ENCODE measurements around the gene TM4SF1. TPM values are rescaled to one million over a fixed set of nuclear protein-coding genes. Genes with fewer than 3 reads are reported as not detected.
A peak's percentile ranks its signal among the peaks of the same experiment; 100 is the strongest.

Gene TM4SF1
- polyA plus RNA-seq, 1 of the 3 experiments (the other 2 are of a cell fraction): 209 TPM

DNA sequence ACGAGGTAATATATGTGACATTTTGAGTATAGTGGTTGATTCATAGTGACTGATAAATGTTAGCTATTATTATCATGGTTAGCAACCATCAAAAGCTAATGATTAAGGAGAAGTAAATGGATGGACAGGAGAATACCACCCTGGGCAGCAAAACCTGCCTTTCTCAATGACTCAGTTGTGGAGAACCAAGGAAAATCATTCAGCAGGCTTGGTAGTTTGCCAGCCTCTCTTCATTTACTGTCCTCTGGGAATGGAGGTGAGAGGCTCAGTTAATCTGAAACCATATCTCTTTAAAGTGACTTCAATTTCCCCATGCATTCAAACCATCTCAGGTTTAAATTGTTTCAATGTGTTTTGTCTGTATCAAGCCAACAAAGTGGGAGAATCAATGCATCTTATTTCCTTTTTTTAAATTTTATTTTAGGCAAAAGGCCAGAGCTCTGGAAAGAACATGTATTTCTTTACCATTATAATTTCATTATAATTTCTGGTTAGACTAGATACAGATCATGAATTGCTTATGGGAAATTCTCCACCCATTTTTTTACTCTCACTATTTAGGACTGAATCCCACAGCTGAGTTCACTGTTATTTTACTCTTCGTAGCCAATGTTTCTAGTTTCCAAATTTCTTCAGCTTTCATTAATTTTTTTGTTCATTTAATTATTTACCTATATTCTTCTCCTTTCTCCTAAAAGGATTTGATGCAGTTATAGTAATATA is 46.7 kb downstream of the TM4SF1 start (continued):
- TF ChIP-seq POLR2AphosphoS5 (IDR thresholded peaks at IDR 0.05; ENCODE audit: low read depth, low read length): no peak
- TF ChIP-seq RAD21 (IDR thresholded peaks at IDR 0.05; ENCODE audit: low read length): no peak
- TF ChIP-seq RFX5 (IDR thresholded peaks at IDR 0.05; ENCODE audit: low read length): no peak
- TF ChIP-seq TCF12 (IDR thresholded peaks at IDR 0.05): peak; percentile 60; the same call in 1 of the 2 replicates
- TF ChIP-seq USF1 (IDR thresholded peaks at IDR 0.05; ENCODE audit: borderline replicate concordance, low read depth): no peak
- TF ChIP-seq NFIC (IDR thresholded peaks at IDR 0.05; ENCODE audit: borderline replicate concordance): peak; percentile 45; the same call in 1 of the 2 replicates
- TF ChIP-seq FOXJ3 (CRISPR knock-in tag; IDR thresholded peaks at IDR 0.05): no peak
- TF ChIP-seq, protein P1, sequence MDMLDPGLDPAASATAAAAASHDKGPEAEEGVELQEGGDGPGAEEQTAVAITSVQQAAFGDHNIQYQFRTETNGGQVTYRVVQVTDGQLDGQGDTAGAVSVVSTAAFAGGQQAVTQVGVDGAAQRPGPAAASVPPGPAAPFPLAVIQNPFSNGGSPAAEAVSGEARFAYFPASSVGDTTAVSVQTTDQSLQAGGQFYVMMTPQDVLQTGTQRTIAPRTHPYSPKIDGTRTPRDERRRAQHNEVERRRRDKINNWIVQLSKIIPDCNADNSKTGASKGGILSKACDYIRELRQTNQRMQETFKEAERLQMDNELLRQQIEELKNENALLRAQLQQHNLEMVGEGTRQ (IDR thresholded peaks at IDR 0.05; ENCODE audit: borderline replicate concordance, low read depth, low read length): no peak
- TF ChIP-seq RXRA (IDR thresholded peaks at IDR 0.05; ENCODE audit: borderline replicate concordance, low read depth): no peak
- no peak for TF ChIP-seq MEF2A (IDR thresholded peaks at IDR 0.05; ENCODE audit: borderline replicate concordance, low read depth)
- no peak for TF ChIP-seq GATA2 (CRISPR knock-in tag; IDR thresholded peaks at IDR 0.05)
- TF ChIP-seq ELF1 (IDR thresholded peaks at IDR 0.05): no peak
- TF ChIP-seq, protein P2, sequence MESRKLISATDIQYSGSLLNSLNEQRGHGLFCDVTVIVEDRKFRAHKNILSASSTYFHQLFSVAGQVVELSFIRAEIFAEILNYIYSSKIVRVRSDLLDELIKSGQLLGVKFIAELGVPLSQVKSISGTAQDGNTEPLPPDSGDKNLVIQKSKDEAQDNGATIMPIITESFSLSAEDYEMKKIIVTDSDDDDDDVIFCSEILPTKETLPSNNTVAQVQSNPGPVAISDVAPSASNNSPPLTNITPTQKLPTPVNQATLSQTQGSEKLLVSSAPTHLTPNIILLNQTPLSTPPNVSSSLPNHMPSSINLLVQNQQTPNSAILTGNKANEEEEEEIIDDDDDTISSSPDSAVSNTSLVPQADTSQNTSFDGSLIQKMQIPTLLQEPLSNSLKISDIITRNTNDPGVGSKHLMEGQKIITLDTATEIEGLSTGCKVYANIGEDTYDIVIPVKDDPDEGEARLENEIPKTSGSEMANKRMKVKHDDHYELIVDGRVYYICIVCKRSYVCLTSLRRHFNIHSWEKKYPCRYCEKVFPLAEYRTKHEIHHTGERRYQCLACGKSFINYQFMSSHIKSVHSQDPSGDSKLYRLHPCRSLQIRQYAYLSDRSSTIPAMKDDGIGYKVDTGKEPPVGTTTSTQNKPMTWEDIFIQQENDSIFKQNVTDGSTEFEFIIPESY (IDR thresholded peaks at IDR 0.05; ENCODE audit: borderline replicate concordance, low read depth): no peak
- peak; percentile 11; the same call in 1 of the 2 replicates for TF ChIP-seq FOSL2 (IDR thresholded peaks at IDR 0.05; ENCODE audit: borderline replicate concordance, low read depth)
- no peak for TF ChIP-seq SMC3 (IDR thresholded peaks at IDR 0.05; ENCODE audit: low read depth, low read length)
- TF ChIP-seq EZH2phosphoT487 (IDR thresholded peaks at IDR 0.05; ENCODE audit: borderline replicate concordance, low read depth): no peak
- TF ChIP-seq, protein P3, sequence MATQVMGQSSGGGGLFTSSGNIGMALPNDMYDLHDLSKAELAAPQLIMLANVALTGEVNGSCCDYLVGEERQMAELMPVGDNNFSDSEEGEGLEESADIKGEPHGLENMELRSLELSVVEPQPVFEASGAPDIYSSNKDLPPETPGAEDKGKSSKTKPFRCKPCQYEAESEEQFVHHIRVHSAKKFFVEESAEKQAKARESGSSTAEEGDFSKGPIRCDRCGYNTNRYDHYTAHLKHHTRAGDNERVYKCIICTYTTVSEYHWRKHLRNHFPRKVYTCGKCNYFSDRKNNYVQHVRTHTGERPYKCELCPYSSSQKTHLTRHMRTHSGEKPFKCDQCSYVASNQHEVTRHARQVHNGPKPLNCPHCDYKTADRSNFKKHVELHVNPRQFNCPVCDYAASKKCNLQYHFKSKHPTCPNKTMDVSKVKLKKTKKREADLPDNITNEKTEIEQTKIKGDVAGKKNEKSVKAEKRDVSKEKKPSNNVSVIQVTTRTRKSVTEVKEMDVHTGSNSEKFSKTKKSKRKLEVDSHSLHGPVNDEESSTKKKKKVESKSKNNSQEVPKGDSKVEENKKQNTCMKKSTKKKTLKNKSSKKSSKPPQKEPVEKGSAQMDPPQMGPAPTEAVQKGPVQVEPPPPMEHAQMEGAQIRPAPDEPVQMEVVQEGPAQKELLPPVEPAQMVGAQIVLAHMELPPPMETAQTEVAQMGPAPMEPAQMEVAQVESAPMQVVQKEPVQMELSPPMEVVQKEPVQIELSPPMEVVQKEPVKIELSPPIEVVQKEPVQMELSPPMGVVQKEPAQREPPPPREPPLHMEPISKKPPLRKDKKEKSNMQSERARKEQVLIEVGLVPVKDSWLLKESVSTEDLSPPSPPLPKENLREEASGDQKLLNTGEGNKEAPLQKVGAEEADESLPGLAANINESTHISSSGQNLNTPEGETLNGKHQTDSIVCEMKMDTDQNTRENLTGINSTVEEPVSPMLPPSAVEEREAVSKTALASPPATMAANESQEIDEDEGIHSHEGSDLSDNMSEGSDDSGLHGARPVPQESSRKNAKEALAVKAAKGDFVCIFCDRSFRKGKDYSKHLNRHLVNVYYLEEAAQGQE (IDR thresholded peaks at IDR 0.05; ENCODE audit: low read depth, low read length): no peak
- TF ChIP-seq JUND (IDR thresholded peaks at IDR 0.05): peak; percentile 19; the same call in 1 of the 2 replicates
- TF ChIP-seq, protein P4, sequence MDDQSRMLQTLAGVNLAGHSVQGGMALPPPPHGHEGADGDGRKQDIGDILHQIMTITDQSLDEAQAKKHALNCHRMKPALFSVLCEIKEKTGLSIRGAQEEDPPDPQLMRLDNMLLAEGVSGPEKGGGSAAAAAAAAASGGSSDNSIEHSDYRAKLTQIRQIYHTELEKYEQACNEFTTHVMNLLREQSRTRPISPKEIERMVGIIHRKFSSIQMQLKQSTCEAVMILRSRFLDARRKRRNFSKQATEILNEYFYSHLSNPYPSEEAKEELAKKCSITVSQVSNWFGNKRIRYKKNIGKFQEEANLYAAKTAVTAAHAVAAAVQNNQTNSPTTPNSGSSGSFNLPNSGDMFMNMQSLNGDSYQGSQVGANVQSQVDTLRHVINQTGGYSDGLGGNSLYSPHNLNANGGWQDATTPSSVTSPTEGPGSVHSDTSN (IDR thresholded peaks at IDR 0.05): peak; percentile 37; the same call in 1 of the 2 replicates
- TF ChIP-seq EP300 (IDR thresholded peaks at IDR 0.05; ENCODE audit: borderline replicate concordance in 1 of 2, low read depth in 1 of 2, low read length in 1 of 2): no peak
- TF ChIP-seq FOXM1 (IDR thresholded peaks at IDR 0.05; ENCODE audit: low read depth): 0 out of 2 replicates have a peak, but pooled peaks have one; percentile 18
